IPS DF 4.7 (cell line): ENCODE measurements around the gene SEMA7A.
"Not testable (repeated sequence)": the region's sequence is repeated elsewhere in the genome, so short reads cannot be mapped to it uniquely, and the experiment has no call there.

ENCODE experiments used
- DNase-seq: peaks from one replicate; pipeline ENCODE4 v3.0.0-alpha.2; 2013; ENCODE audit warnings: low spot score; ENCODE audit errors: extremely low read depth

SEMA7A gene

GRCh38 chr15:74373731-74374647 lies 59.8 kb downstream of the SEMA7A start:
- no peak for DNase-seq

- no peak for DNase-seq
Measured at GRCh38 chr15:74373056-74373650, 60.6 kb downstream of the SEMA7A start.

DNA sequence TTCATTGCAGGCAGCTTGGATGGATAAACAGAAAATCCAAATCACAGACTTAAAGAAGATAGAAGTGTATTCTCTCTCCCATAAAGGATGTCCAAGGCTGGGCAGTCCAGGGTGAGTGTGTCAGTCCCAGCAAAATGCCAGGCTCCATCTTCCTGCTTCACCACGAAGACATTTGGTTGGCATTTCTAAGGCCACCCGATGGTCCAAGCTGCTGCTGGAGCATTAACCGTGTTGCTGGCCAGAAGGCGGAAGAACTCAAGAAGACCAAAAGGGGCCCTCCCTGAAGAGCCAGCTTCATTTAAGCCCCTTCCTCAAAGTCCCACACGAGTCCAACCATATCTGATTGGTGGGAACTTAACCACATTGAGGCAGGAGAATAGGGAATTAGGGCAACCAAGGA lies 63.3 kb downstream of the SEMA7A start:
- no peak for DNase-seq

DNA sequence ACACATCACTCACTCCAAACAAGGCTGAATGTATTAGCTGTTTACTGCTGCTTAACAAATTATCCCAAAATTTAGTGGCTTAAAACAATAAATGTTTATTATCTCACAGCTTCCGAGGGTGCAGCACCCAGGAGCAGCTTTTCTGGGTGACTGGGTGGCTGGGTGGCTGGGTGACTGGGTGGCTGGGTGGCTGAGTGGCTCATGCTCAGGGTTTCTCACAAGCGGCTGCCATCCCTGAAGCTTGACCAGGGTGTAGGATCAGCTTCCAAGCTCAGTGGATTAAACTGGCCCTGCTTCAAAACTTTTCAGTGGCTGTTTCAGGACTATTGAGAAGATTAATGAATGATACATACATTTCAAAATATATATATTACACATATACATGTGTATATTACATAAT lies 64.0 kb downstream of the SEMA7A start:
- no peak for DNase-seq

DNA sequence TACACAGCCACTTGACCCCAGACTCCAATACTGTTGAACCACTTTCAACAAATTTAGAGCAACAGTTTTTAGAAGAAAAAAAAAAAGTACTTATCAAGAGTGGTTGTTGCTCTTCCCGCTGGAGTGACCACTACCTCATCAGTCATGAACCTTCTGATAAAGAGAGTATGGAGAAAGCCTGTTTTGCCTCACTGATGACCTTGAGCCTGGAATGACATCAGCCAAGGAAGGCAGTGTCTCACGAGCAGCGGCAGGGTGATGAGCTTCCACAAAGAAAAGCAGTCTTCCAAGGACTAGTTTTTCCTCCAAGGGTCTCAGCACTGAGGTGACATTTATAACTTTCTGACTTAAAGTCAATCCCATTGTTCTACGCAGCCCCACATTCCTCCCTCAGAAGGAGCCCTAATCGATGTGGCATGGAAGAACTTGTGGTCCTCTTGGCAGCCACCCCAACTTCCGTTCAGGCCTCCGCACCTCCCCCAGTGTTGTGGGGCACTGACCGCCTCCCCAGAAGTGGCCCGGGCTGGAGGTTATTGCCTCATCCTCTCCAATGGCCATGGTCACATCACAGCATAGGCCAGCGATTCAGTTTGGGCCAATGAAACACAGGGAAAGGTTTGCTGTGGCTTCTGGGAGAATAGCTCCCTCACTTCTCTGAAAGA lies 64.5 kb downstream of the SEMA7A start:
- DNase-seq, result no peak

DNA sequence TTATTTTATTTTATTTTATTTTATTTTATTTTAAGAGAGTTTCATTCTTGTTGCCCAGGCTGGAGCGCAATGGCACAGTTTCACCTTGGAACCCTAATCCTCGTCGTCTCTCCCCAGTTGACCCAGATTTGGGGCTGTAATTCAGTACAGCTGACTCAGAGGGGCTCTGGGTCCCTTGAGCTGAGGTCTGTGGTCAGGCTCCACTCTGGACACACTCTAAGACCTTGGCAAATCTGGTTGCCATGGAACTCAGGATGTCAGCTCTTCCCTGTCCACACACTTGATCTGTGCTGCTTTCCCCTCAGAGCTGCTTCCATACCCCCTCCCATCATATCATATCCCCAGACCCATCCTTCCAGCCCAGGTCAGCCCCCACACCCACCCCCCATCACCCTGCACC lies 65.6 kb downstream of the SEMA7A start:
- DNase-seq, result no peak

DNA sequence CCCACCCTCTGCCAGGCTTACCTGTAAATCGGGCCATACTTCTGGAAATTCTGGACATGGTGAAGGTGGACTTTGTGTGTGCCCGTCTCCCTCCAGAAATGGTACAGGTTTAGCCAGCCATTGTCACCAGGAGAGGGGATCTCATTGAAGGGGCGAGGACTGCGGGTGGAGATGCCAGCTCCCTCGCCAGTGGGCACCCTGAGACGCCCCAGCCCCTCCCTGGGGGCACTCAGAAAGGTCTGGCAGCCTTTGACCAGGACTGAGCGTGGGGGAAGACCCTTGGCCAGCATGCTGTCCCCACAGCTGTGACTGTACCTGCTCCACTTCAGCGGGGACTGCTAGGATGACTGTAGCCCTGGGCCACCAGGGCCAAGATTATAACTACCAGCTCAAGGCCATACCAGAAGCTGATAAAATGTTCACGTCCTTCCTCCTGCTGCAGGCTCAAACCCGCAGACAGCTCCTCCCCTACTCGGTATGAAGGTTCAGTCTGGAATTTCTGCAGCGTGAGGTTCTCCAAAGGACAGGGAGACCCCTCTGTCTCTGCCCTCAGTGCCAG lies 66.4 kb downstream of the SEMA7A start, which contains the start of gene CYP11A1:
TSS of gene CYP11A1 (minus strand) at position 351 of the 559 bp plus-strand sequence. CDS start at position 290, 61 bp downstream.
- DNase-seq, result no peak

DNA sequence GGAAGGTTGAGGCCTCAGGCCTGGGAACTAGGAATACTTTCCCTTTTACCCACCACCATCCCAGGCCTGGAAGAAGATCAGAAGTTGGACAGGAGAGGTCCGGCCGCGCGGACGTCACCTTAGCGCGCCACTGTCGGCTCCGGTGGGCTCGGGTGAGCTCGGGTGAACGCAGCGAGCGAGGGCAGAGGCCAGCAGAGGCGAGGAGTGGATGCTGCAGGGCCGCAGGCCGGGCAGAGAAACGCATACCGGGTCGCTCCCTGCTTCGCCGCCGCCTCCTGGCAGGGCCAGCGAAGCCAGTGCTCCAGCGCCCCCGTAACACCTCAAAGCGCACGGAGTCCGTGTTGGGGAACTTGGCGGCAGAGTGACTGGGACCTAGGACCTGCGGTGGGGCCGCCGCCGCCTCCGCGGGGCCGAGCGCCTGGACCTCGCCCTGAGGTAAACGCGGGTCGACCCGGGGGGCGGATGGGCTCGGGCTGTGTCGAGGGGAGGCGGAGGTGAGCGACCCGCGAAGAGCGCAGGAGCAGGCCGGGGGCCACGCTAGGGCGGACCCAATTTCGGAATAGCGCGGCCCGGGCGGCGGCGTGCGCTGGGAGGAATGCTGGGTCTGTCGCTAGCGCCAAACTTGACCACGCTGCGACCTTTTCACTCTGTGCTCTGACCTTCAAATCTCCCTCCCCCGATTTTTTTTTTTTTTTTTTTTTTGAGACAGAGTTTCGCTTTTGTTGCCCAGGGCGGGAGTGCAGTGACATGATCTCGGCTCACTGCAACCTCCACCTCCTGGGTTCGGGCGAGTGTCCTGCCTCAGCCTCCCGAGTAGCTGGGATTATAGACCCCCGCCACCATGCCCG lies 67.9 kb downstream of the SEMA7A start:
- DNase-seq, result no peak

- no peak for DNase-seq
Measured at GRCh38 chr15:74364936-74365597, 68.7 kb downstream of the SEMA7A start.

DNA sequence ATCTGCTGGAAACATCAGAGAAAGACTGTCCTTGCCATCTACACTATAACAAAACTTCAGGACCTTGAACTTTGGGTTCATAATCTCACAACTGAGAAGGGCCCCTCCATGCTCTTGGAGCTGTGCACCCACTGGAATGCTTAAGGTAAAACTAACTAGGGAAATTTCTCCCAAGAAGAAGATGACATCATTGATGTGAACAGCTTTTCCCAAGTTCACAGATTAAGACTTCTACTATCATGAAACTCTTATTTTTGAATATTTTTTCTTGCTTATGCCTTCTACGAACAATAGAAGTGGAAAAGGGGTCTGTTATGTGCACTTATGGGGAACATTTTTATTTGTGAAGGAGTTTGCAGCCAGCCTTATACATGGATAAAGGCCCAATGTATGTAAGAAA lies 71.3 kb downstream of the SEMA7A start:
- DNase-seq, result no peak

- DNase-seq, result not testable (repeated sequence)
Measured at GRCh38 chr15:74360855-74361254, 72.9 kb downstream of the SEMA7A start.

- DNase-seq, result not testable (repeated sequence)
Measured at GRCh38 chr15:74359376-74359775, 74.4 kb downstream of the SEMA7A start.
